HepG2 (cell line): ENCODE measurements around the gene RAB1B. TPM values are rescaled to one million over a fixed set of nuclear protein-coding genes. Genes with fewer than 3 reads are reported as not detected.

Source experiments
- AHDC1 ChIP-seq: sonication (generic); formaldehyde crosslinking; IDR thresholded peaks from 2 replicates; pipeline ENCODE4 v1.5.1; 2020; ENCODE audit warnings: mild to moderate bottlenecking, missing genetic modification reagents, borderline replicate concordance
- CERS6 ChIP-seq: sonication (generic); formaldehyde crosslinking; IDR thresholded peaks from 2 replicates; pipeline ENCODE4 v1.5.0; 2020; ENCODE audit warnings: missing genetic modification reagents
- EHMT2 ChIP-seq: fragments of 200-600 bp; sonication (generic); IDR thresholded peaks from 2 replicates; pipeline ENCODE4 v1.7.0; 2017; ENCODE audit warnings: antibody characterized with exemption, low read depth, low read length, borderline replicate concordance
- ETV6 ChIP-seq: sonication (generic); formaldehyde crosslinking; conservative IDR thresholded peaks from 2 replicates; pipeline ENCODE4 v1.4.0; 2020; ENCODE audit warnings: missing genetic modification reagents
- FLYWCH1 ChIP-seq: sonication (generic); formaldehyde crosslinking; IDR thresholded peaks from 2 replicates; pipeline ENCODE4 v1.8.1; 2023; ENCODE audit warnings: mild to moderate bottlenecking, missing genetic modification reagents
- FOXA3 ChIP-seq: IDR thresholded peaks from 2 replicates; pipeline ENCODE4 v1.6.1; 2016; ENCODE audit warnings: missing genetic modification reagents, missing compliant biosample characterization
- GRHL1 ChIP-seq: sonication (generic); formaldehyde crosslinking; conservative IDR thresholded peaks from 2 replicates; pipeline ENCODE4 v1.8.0; 2022; ENCODE audit warnings: missing genetic modification reagents
- ISL2 ChIP-seq: sonication (generic); formaldehyde crosslinking; IDR thresholded peaks from 2 replicates; pipeline ENCODE4 v1.5.0; 2020; ENCODE audit warnings: missing genetic modification reagents
- JUNB ChIP-seq: sonication (generic); formaldehyde crosslinking; IDR thresholded peaks from 2 replicates; pipeline ENCODE4 v1.8.0; 2022; ENCODE audit warnings: missing genetic modification reagents, mild to moderate bottlenecking, borderline replicate concordance
- KAT2B ChIP-seq: fragments of 150-350 bp; IDR thresholded peaks from 2 replicates; pipeline ENCODE4 v1.6.1; 2014; ENCODE audit warnings: low read depth, low read length, borderline replicate concordance
- KDM1A ChIP-seq: IDR thresholded peaks from 2 replicates; pipeline ENCODE4 v1.6.1; 2016; ENCODE audit warnings: missing compliant biosample characterization
- KDM5B ChIP-seq: sonication (generic); formaldehyde crosslinking; IDR thresholded peaks from 2 replicates; pipeline ENCODE4 v1.4.0; 2020; ENCODE audit warnings: missing genetic modification reagents, mild to moderate bottlenecking, borderline replicate concordance
- MIER2 ChIP-seq: IDR thresholded peaks from 2 replicates; pipeline ENCODE4 v1.6.1; 2016; ENCODE audit warnings: missing biosample characterization, missing genetic modification reagents
- NFE2 ChIP-seq: sonication (generic); formaldehyde crosslinking; IDR thresholded peaks from 2 replicates; pipeline ENCODE4 v1.4.0; 2020; ENCODE audit warnings: missing genetic modification reagents
- ONECUT2 ChIP-seq: sonication (generic); formaldehyde crosslinking; IDR thresholded peaks from 2 replicates; pipeline ENCODE4 v1.4.0; 2020; ENCODE audit warnings: missing genetic modification reagents
- PTBP1 ChIP-seq: fragments of 200-400 bp; formaldehyde crosslinking; IDR thresholded peaks from 2 replicates; pipeline ENCODE4 v1.6.1; 2018; ENCODE audit warnings: low read length, low read depth; ENCODE audit not compliant: poor library complexity, severe bottlenecking
- SRY ChIP-seq: sonication (generic); formaldehyde crosslinking; IDR thresholded peaks from 2 replicates; pipeline ENCODE4 v1.8.0; 2022; ENCODE audit warnings: mild to moderate bottlenecking, missing genetic modification reagents
- ZNF44 ChIP-seq: sonication (generic); formaldehyde crosslinking; IDR thresholded peaks from 2 replicates; pipeline ENCODE4 v1.5.1; 2020; ENCODE audit warnings: mild to moderate bottlenecking, missing genetic modification reagents
- ZNF614 ChIP-seq: IDR thresholded peaks from 2 replicates; pipeline ENCODE4 v1.6.1; 2018; ENCODE audit warnings: missing biosample characterization, missing genetic modification reagents, inconsistent platforms, borderline replicate concordance
- ZNF75D ChIP-seq: sonication (generic); formaldehyde crosslinking; IDR thresholded peaks from 2 replicates; pipeline ENCODE4 v1.8.1; 2023; ENCODE audit warnings: missing genetic modification reagents, mild to moderate bottlenecking, borderline replicate concordance
- ZNF83 ChIP-seq: sonication (generic); formaldehyde crosslinking; IDR thresholded peaks from 2 replicates; pipeline ENCODE4 v1.4.0; 2020; ENCODE audit warnings: missing genetic modification reagents, mild to moderate bottlenecking, borderline replicate concordance
- ZSCAN30 ChIP-seq: sonication (generic); formaldehyde crosslinking; IDR thresholded peaks from 2 replicates; pipeline ENCODE4 v1.5.0; 2020; ENCODE audit warnings: mild to moderate bottlenecking, missing genetic modification reagents
- polyA plus RNA-seq, 8 experiments: library from polyadenylated mRNA; depleted of rRNA in 3 of 8; stranded (reverse) in 7 of 8; unstranded in 1 of 8; fragments of >200 nt; fragmentation: Illumina TruSeq in 4 of 8; extraction: Trizol in 4 of 8; gene quantifications; 2 replicates each; pipeline versions ENCODE4 v1.2.1 to v1.2.3, GENCODE V29; 2011 to 2016; ENCODE audit warnings: low read depth in 4 of 8, missing spikeins in 1 of 8, mixed read lengths in 1 of 8; ENCODE audit not compliant: insufficient read depth in 1 of 8
- total RNA-seq, 5 experiments: library from RNA; depleted of rRNA; stranded (reverse); fragments of >200 nt; fragmentation: Illumina TruSeq; extraction: Trizol; gene quantifications; 2 replicates each; pipeline ENCODE4 v1.2.3, GENCODE V29; 2016; ENCODE audit warnings: low read depth in 1 of 5

Gene RAB1B
- total and polyA plus RNA-seq, 2 of the 13 experiments (the other 11 are each of a cell fraction or from before 2014, with no cell fraction given): 77.9 to 87.9 TPM

- no peak for TF ChIP-seq ONECUT2 (CRISPR knock-in tag)
- 0 out of 2 replicates have a peak, but pooled peaks have one; percentile 33 for TF ChIP-seq ZNF44 (CRISPR knock-in tag)
- no peak for TF ChIP-seq SRY (CRISPR knock-in tag)
- 0 out of 2 replicates have a peak, but pooled peaks have one; percentile 24 for TF ChIP-seq FOXA3 (CRISPR knock-in tag)
- peak; percentile 59; the same call in 1 of the 2 replicates for TF ChIP-seq ZNF75D
- no peak; the same call in 1 of the 2 replicates for TF ChIP-seq ZNF614 (CRISPR knock-in tag)
- TF ChIP-seq AHDC1: peak; percentile 66; the same call in 1 of the 2 replicates
- TF ChIP-seq ZNF83 (CRISPR knock-in tag): no peak
- TF ChIP-seq CERS6 (CRISPR knock-in tag): no peak
- no peak for TF ChIP-seq KDM1A (CRISPR knock-in tag)
- TF ChIP-seq KDM5B (CRISPR knock-in tag): peak; percentile 71; the same call in 1 of the 2 replicates
- TF ChIP-seq ETV6 (CRISPR knock-in tag): peak; percentile 77; the same call in 1 of the 2 replicates
- no peak for TF ChIP-seq FLYWCH1 (CRISPR knock-in tag)
- TF ChIP-seq ISL2 (CRISPR knock-in tag): no peak
- no peak for TF ChIP-seq EHMT2
- TF ChIP-seq JUNB (CRISPR knock-in tag): peak; percentile 72; the same call in 1 of the 2 replicates
- no peak for TF ChIP-seq NFE2 (CRISPR knock-in tag)
- no peak for TF ChIP-seq PTBP1
- no peak for TF ChIP-seq GRHL1 (CRISPR knock-in tag)
- no peak; the same call in 1 of the 2 replicates for TF ChIP-seq ZSCAN30 (CRISPR knock-in tag)
- peak; percentile 98 for TF ChIP-seq MIER2
- TF ChIP-seq KAT2B: no peak
Observed at GRCh38 chr11:66289548-66290329, 21.3 kb downstream of the RAB1B start (continued).
